D721Med (cell line): ENCODE results near the gene MITF.

Experiments
- DNase-seq: peaks from one replicate; pipeline ENCODE4 v3.0.0; 2011; ENCODE audit warnings: low spot score; ENCODE audit not compliant: insufficient read length
- FAIRE-seq: peaks from 2 replicates; lab custom pipeline; 2011; peaks lifted over from hg19 to GRCh38; lab: Jason Lieb, UNC
- TF ChIP-seq, protein P1 (sequence below): IDR thresholded peaks from 2 replicates; pipeline ENCODE4 v1.5.1; 2012; ENCODE audit warnings: mild to moderate bottlenecking, control low read depth; ENCODE audit not compliant: insufficient read depth; ENCODE audit errors: missing control alignments

Gene MITF

GRCh38 chr3:69932087-69932486 is 192.8 kb downstream of the MITF start:
- no peak for DNase-seq
- TF ChIP-seq, protein P1, sequence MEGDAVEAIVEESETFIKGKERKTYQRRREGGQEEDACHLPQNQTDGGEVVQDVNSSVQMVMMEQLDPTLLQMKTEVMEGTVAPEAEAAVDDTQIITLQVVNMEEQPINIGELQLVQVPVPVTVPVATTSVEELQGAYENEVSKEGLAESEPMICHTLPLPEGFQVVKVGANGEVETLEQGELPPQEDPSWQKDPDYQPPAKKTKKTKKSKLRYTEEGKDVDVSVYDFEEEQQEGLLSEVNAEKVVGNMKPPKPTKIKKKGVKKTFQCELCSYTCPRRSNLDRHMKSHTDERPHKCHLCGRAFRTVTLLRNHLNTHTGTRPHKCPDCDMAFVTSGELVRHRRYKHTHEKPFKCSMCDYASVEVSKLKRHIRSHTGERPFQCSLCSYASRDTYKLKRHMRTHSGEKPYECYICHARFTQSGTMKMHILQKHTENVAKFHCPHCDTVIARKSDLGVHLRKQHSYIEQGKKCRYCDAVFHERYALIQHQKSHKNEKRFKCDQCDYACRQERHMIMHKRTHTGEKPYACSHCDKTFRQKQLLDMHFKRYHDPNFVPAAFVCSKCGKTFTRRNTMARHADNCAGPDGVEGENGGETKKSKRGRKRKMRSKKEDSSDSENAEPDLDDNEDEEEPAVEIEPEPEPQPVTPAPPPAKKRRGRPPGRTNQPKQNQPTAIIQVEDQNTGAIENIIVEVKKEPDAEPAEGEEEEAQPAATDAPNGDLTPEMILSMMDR: no peak
- no peak for FAIRE-seq

DNA sequence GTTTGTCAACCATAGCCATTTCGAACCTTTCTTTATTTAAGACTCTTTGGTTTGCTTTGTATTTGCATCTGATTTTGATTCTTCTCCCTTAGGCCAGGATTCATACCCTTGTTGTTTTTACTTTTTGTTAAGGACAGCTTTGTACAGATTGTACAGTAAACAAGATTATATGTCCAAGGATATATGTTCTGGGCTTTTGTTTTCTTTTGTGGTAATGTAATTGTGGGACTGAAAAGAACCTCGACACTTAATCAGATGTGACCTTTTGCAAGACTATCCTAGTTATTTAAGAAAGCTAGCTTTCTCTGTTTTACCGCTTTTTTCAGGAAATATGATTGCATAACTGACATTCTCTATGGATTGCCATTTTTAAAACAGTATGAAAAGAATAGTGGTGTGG is 193.2 kb downstream of the MITF start:
- FAIRE-seq: no peak
- DNase-seq: no peak
- TF ChIP-seq, protein P1: no peak

DNA sequence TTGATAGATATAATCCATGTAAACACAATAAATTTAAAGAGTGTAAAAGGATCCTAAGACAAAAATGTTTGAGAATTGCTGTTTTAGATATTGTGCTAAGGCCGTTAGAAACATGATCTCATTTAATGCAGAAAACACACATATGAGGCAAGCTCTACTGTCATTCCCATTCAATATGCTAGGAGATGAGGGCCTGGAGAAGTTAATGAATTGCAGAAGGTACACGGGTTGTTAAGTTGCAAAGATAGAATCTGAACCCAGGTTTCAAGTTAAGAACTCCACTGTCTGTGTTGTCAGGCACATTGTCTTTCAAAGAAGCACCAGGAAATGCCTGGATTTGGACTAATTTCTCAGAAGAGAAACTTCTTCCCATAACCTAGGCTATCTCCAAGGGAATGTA is 195.1 kb downstream of the MITF start:
- DNase-seq (no peak), FAIRE-seq (no peak)
- TF ChIP-seq, protein P1: no peak

GRCh38 chr3:69936266-69936665 is 197.0 kb downstream of the MITF start:
- no peak for DNase-seq
- FAIRE-seq: no peak
- TF ChIP-seq, protein P1: no peak

DNA sequence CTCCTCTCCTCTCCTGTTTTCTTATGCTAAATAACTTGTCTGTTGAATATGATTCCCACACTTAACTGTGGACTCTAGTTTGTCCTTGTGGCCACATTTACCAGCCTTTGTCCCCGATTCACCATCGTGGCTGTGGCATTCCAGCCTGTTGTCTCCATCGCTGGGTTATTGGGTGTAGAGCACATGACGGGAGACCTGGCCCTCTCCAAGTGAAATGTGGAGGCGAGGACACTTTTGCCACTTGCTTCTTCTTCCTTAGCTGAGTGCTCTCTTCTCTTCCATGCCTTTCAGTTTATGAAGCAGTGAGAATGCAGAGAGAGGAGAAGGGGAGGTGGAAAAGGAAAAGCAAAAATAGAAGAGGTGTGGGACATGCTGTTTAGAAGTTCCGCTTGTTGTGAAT is 198.8 kb downstream of the MITF start:
- FAIRE-seq (no peak), DNase-seq (no peak)
- TF ChIP-seq, protein P1: no peak

DNA sequence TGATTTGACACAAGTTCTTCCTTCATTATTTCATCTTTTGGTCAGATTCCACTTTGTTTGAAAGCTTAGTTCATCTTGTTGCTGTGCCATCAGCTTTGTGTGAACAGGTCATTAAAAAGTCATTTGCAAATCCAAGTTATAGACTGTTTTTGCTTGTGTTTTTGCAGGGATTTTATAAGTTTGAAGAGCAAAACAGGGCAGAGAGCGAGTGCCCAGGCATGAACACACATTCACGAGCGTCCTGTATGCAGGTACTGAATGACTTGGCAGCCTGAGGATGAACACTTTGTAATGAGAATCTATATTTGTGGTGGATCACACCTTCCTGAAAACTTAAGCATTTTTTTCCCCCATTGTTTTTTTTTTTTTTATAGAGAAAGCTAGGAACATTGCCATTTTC is 199.7 kb downstream of the MITF start:
- TF ChIP-seq, protein P1: no peak
- FAIRE-seq: no peak
- DNase-seq: no peak

GRCh38 chr3:69941037-69941436 is 201.8 kb downstream of the MITF start:
- no peak for DNase-seq

More at GRCh38 chr3:69941037-69941436, 201.8 kb downstream of the MITF start:
- TF ChIP-seq, protein P1: no peak
- no peak for FAIRE-seq
